ENCODE results near the gene DNAJA4.

Gene DNAJA4

DNA sequence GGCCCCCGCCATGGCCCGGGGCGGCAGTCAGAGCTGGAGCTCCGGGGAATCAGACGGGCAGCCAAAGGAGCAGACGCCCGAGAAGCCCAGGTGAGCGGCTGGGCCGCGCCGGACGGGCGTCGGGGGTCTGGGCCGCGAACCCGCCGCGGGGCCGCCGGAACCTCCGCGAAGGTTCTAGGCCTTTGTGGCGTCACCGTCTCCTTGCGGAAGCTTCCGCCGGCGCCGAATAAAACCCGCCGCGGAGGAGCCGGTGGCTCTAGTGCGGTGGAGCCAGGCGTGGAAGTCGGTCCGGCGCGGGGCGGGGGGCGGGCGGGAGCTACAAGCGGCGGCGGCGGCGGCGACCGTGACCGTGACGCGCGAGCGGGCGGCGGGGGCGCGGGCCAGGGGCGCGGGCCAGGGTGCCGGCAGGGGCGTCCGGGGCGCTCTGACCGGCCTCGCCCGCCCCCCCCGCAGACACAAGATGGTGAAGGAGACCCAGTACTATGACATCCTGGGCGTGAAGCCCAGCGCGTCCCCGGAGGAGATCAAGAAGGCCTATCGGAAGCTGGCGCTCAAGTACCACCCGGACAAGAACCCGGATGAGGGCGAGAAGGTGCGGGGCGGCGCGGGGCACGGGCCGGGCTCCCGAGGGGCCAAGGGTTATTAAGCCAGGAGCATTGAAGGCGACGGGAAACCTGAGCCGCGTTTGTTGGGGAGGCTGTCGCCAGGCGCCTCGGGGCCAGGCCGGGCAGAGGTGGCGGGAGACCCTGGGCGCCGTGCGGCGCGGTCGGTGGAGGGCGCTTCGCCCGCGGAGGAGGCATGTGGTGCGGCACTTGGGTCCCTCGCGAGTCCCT is at the start of gene DNAJA4:
Gene DNAJA4 (plus strand): TSS at position 259 of the 833 bp plus-strand sequence. CDS start 202 bp downstream, at position 461.
- DNase-seq = peak; percentile 50

DNA sequence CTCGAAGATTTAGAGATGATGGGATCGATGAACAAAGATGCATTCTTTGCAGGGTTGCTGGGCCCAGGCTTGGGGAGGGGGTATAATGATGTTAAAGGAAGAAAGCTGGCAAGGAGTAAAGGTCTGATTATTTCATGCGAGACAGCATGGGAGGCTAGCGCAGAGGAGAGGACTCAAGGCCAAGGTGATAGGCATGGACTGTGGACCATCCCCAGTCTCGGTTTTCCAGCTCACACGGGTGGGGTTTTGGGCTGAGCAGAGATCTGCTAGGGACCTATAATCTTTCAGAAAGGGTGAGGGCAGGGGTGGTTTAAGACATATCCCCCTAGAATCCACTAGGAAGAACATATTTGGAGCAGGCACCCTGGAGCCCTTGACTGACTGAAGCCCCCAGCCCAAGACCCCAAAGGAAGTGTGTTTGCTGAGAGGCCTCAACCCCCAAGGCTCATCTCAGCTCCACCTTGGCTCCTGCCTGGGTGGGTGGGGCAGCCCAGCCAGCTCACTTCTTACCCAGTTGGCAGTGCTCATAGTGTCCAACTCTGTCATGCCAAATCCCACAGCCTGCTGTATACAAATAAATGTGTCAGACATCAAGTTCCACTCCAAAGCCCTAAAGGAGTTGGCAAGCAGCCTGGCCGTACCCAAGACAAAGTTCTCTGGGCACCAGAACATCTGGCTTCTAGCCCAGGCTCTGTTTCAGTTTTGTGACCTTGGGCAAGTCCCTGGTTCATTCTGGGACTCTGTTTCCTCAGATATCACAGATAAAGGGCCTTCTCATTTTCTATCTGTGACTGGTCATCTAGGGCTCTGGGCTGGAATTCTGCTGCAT is 47.9 kb upstream of the DNAJA4 start:
- DNase-seq = no peak

DNA sequence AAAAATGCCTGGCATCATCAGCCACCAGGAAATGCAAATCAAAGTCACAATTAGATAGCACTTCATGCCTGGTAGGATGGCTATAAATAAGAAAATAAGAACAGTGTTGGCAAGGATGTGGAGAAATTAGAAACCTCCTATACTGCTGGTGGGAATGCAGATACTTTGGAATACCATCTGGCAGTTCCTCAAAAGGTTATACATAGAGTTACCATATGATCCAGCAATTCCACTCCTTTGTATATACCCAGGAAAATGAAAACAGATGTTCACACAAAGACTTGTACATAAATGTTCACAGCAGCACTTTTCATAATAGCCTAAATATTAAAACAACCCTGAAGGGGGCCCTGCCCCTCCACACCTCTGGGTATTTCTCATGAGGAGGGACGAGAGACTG is 43.6 kb upstream of the DNAJA4 start:
- DNase-seq = no peak

DNA sequence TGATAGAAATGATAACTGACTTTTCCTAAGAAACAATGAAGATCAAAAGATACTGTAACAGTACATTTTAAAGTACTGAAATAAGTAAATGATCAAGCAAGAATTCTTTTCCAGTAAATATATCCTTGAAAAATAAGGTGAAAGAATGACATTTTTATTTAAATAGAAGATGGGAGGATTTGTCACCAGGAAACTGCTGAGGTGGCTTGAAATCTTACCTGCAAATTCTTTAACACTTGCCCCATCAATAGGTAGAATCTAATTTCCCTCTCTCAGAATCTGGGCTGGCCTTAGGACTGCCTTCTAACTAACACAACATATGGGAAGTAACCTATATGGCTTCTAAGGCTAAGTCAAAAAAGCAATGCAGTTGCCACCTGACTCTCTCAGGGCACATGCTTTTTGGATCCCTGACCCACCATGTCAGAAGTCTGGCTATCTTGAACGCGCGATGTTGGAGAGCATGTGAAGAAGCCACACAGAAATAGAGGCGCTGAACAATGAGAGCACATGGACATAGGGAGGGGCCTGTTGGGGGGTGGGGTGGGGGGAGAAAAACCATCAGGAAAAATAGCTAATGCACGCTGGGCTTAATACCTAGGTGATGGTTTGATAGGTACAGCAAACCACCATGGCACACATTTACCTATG is 41.5 kb upstream of the DNAJA4 start:
- DNase-seq = no peak

DNA sequence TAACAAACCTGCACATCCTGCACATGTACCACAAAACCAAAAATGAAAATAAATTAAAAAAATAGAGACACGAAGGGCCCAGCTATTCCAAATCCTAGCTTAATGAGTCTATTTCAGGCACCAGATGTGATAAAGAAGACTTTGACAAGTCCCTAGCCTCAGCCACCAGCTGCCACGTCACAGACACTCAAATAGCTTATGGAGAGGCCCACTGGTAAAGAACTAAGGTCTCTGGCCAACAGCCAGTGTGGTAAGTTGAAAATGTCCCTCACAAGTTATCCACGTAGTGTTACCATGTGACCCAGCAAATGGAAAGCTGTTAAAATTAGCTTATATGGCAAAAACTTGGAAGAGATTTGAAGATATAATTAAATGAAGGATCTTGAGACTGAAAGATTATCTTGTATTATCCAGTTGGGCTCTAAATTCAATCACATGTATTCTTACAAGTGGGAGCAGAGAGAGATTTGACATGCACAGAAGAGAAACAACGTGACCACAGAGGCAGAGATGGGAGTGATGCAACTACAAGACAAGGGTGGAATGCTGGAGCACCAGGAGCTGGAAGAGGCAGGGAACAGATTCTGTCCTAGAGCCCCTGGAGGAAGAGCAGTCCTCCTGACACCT is 40.9 kb upstream of the DNAJA4 start:
- no peak for DNase-seq

DNA sequence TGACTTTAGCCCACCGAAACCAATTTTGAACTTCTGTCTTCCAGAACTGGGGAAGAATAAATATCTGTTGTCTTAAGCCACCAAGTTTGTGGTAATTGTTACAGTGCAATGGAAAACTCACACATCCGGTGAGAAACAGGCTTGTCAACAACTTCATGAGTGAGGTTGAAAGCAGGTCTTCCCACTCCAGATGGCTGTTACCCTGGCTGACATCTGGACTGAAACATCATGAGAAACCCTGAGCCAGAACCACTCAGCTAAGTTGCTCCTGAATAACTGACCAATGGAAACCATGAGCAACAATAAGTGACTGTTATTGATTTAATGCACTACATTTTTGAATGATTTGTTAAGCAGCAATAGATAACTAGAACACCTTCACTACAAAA is 40.3 kb upstream of the DNAJA4 start:
- DNase-seq = no peak

DNA sequence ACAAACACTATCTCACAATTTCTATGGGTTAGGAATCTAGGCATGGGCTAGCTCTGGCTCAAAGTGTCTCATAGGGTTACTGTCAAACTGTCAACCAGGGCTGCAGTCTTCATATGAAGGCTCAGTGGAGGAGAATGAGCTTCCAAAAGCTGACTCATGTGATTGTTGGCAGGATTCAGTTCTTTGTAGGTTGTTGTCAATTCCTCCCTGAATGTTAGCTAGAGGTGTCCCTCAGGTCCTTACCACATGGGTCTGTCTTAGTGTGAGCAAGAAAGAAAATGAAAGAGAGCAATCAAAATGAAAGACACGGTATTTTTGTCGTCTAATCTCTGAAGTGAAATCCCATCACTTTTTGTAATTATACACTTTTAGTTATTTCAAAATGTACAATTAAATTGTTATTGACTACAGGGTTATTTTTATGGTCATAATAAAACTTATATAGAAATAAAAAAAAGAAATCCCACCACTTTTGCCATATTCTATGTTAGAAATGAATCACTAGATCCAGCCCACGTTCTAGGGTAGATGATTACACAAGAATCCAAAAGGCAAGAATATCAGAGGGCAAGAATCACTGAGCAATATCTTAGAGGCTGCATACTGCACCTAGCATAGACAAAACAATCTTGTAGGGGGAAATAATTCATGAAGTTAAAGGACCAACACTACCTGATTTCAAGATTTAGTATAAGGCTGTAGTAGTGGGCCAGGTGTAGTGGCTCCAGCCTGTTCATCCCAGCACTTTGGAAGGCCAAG is 38.4 kb upstream of the DNAJA4 start:
- no peak for DNase-seq

DNA sequence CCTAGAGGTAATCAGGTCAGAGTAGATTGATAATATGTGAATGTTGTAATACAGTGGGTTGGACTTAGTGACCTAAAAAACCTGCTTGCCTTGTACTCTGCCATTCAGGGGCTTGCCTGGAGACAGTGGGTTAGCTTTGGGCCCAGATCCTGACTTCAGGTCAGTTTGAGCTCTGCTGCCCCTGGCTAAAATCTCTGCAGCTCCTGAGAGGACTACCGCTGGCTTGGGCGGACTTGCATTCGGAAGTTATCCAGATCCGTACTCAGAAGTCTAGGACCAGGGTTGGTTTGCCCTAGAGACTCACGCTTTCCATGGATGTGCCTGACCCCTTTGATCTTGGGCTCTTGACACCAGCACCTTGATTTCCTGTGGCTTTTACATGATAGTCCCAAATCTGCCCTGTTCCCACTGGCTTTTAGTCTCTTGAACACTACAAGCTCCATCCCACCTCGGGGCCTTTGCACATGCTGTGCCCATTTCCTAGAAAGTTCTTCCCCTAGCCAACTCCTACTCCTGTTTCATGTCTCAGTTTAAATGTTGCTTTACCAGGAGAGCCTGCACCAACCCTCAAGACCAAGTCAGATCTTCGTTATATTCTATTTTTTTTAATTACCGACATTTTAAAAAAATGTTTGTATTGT is 35.9 kb upstream of the DNAJA4 start:
- DNase-seq = no peak

DNA sequence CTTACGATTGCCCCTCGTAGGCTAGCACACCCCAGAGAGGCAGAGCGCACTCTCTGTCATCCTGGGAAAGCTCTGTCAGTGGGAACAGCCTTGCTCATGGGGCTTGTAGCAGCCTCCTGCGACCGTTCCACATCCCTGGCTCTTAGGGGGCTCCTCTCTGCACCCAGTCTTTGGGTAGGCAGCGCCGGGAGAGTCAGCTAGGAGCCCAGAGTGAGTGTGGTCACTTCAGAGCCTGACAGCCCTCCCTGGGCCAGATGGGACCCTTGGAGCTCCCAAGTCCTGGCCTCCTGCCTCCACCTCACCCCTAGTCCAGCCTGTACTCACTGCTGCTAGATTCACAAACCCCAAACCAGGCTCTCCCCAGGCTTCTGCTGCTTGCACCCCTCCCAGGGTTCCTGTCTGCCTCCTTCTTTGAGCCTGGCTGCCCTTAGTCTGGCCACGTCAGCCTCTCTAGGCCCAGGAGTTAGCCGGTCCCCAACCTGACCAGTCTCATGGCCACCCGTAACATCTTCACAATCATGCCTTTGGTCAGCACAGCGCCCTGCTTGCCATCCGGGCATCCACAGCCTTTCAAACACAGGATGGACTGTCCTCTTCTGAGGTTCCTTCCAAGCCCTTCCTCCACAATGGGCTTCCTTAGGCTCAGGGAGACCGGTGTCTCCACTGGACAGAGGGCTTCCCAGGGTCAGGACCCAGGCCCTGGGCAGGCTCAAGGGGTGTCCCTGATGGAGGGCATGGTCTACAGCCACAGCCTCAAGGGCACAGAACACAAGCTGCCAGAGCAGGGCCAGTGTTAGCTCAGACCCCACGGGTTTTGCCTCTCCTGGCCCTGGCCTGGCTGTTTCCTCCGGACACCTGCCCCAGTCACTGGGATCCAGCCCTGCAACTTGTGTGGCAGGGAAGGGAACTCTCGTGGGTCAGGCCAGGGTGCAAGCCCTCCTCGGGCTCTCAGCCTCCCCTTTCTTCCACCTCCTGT is 34.6 kb upstream of the DNAJA4 start:
- DNase-seq = no peak

DNA sequence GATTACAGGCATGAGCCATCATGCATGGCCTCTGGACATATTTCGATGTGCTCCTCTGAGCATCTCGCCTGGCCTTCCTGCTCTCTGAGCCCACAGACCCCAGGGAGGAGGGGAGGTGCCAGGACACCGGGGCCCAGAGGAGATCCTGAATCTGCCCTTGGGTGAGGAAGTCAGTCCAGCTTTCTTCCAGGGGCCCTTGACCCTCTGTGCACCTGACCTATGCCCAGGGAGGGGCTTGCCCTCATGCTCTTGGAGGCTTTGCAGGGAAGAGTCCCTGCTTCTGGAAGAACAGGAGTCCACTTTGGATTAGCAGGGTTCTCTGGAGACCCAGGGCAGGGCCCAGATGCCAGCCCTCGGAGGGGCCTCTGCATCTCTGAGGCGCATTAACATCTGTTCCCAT is 31.4 kb upstream of the DNAJA4 start:
- no peak for DNase-seq

DNA sequence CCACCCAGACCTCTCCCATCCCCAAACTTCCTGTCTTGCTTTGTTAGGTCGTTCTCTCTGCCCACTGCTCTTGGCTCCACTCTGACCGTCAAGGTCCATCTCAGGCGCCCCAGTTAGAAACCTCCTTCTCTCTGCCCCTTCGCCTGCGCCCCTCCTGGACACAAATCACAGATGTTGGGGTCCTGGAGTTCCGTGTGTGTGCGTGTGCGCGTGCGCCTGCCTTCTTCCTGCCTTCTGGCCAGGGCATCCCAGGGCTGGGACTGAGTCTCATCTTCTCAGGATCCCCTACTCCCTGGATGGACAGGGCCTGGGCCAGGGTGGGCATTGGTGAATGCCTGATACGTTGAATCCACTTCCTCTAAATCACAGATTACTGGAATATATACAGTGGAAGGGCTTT is 30.9 kb upstream of the DNAJA4 start:
- no peak for DNase-seq

DNA sequence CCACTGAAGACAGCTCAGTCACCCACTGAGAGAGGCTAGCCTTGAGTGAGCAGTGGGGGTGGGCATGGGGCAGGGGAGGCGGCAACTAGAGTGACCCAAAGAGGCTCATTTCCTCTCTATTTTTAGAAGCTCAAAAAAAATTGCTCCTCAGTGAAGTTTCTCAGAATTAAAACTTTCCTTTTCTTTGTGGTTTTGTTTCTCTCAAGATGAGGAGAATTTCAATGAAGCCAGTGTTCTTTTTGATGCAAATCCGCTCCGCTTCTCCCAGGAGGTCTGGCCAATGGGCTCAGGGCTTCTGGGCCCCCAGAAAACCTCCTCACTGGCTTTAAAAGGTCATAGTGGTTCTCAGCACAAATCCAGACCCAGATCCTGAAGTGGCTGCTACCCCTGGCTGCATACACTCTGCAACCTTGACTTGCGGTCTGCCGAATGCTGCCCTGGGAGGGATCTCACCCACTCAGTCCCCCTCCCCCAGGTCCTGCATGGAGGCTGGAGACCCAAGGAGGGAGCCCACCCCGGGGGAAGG is 29.8 kb upstream of the DNAJA4 start, which contains the start of gene ACSBG1:
Gene ACSBG1 (minus strand): TSS at position 51 of the 526 bp plus-strand sequence. CDS start 64 bp downstream, outside the sequence.
- no peak for DNase-seq

DNA sequence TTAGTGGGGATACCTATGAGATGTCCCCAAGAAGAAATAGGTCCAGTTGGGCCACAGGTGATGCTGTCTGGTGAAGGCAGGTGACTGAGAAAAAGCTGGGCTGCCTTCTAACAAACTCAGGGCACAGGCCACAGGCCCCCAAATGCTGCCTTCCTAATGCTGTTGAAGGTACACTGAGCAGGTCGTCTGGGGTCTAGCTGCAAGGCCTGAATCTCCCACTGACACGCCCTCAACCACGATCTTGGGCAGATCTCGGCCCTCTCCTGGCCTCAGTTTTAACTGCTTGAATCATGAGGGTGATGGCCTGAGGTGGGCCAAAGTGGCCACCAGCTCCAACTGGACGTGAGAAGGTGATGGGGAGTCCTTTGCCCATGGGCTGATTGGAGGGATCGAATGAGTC is 27.9 kb upstream of the DNAJA4 start:
- no peak for DNase-seq

DNA sequence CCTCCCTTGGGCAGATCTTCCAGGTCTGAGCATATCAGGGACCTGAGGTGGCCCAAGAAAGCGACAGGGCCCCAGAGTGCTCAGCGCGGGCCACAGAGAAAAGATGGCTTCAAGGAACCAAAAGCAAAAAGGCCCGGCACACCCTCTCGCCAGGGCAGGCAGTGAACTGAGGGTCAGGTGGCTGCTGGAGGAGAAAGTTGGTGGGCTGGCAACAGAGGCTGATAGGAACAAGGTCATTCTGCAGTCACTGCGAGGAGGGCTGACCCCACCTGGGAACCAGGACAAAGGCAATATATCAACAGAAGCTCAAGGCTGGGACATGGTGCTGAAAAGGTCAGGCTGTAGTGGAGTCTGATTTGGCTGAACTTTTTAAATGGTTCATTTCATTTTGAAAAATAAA is 27.2 kb upstream of the DNAJA4 start:
- DNase-seq = no peak

DNA sequence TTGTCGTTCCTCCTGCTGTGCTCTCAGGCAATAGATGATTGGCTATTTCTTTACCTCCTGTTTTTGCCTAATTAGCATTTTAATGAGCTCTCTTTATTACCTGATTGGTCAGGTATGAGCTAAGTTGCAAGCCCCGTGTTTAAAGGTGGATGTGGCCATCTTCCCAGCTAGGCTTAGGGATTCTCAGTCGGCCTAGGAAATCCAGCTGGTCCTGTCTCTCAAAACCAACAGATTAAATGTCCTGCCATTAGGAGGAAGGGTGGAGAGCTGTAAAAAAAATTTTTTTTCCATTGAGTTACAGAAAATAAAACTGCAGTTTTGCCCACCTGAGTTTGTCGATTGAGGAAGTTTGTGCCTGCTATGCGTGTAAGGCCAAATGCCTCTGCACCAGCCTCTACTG is 24.6 kb upstream of the DNAJA4 start:
- DNase-seq = no peak

DNA sequence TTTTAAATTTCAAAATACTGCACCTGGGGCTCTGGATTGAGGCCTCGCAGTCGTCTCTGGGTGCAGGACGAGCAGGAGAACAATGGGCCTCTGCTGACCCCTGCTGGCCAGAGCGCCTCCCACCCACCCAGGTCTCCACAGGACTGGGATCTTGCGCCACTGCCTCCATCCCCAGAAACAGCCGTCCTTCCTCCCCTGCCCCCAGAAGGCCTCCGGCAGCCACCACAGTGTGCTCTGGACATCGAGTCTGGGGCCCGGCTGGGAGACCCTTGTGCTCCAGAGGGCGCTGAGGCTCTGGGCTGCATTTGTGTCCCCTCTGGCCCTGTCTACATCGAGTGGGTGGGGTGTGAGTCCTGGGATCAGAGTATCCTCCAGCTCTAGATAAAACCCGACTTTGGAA is 23.3 kb upstream of the DNAJA4 start:
- DNase-seq = peak; percentile 77

DNA sequence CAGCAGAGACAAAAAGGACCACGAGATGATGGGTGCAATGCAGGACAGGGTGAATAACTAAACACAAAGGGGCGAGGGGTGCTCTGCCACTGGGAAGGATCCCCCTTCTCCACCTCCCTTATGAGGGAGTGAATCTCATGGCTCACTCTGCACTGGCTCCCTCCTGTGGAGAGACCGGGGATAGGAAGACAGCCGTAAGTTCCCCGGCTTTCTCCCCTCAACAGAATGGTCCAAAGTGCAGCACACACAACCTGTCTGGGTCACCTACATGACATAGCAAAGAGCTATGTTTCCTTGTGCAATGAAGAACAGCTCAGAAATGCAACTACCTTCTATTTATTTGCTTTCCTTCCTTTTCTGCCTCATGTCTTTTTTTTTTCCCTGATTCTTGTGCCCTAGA is 22.2 kb upstream of the DNAJA4 start:
- no peak for DNase-seq

DNA sequence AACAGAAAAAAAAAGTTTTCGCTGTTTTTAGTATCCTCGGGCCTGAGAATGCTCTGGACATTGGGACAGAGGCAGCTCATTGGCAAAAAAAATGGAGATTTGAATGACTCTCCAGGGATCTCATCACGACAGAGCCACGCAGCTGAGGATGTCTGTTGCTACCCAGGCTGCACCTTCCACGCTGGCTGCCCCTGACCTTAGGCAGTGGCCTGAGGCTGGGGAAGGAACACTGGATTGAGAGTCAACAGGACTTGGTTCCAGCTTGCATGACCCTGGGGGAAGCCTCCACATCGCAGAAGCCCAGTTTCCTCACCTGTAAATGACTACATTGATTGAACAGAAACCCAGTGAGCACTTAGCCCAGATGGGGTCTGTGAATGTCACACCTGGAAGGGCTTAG is 21.3 kb upstream of the DNAJA4 start:
- DNase-seq = no peak

DNA sequence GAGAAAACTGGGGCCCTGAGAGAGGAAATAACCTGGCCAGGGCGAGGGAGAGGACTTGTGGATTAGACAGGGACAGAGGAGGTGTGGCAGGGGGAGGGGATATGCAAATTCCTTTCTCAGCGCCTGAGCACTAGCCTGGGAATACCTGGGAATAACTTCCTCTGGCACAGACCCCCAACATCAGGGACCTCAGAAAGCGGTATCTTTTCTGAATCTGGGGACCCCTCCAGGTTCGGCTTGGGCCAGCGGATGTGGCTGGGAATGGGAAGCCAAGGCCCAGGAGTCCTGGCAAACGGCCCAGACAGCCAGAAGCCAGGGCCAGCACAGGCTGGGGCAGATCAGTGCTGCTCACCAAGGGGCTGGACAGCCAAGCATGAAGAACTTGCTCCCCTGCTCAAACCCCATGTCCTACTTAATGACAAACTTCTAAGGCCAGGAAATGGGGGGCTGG is 20.8 kb upstream of the DNAJA4 start:
- no peak for DNase-seq

DNA sequence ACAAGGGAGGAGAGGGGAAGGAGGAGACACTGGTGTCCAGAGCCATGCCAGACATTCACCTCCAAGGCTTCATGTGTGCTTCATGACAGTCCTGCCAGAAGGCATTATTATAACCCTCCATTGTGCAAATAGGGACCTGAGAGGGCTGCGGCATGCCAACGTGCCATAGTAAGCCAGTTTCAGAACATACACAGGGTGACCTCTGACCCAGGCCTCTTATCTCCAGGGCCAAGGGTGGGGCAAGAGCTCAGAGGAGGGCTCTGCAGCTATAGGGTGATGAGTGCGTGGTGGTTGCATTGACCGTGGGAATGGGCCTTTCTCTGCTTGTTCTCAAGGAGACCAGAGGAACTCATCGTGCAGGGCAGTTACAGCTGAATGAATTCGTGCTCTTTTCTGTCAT is 20.3 kb upstream of the DNAJA4 start:
- DNase-seq = no peak

Measured in activated T-cell treated with anti-CD3 and anti-CD28 coated beads for 4 hours (primary cell).